H1 (cell line): ENCODE results near the gene NDRG4. TPM values are rescaled to one million over a fixed set of nuclear protein-coding genes. Genes with fewer than 3 reads are reported as not detected.

Experiments used
- CTCF ChIA-PET: fragments of 300-600 bp; sonication (Branson Sonifier 250); formaldehyde crosslinking; loops from one replicate; lab custom pipeline; 2021; ENCODE audit not compliant: partially characterized antibody; lab: Charles Lee
- POLR2A ChIA-PET: fragments of 300-600 bp; sonication (Branson Sonifier 250); formaldehyde crosslinking; loops from one replicate; lab custom pipeline; 2021; ENCODE audit warnings: inconsistent platforms; ENCODE audit not compliant: partially characterized antibody; lab: Charles Lee
- DNase-seq, 2 experiments: peaks; one replicate each; pipeline versions ENCODE4 v3.0.0 to v3.0.0-alpha.2; 2010 to 2022; ENCODE audit warnings: low spot score in 2 of 2, low read depth in 1 of 2, mixed read lengths in 1 of 2
- FAIRE-seq: peaks from 2 replicates; lab custom pipeline; 2011; peaks lifted over from hg19 to GRCh38; lab: Jason Lieb, UNC
- H2AFZ ChIP-seq: 2 replicates; pipeline ENCODE4 v1.8.1; 2012; ENCODE audit warnings: low read length, inconsistent platforms
- H2AK5ac ChIP-seq: 2 replicates; pipeline ENCODE4 v1.6.1; 2013; ENCODE audit warnings: low read depth, low read length
- H2BK120ac ChIP-seq: replicated peaks from 2 replicates; pipeline ENCODE3; 2013; ENCODE audit warnings: low read depth, low read length, inconsistent platforms
- H2BK12ac ChIP-seq: 2 replicates; pipeline ENCODE4 v1.6.1; 2013; ENCODE audit warnings: low read depth, low read length
- H2BK15ac ChIP-seq: 2 replicates; pipeline ENCODE4 v1.6.1; 2013; ENCODE audit warnings: low read length
- H2BK20ac ChIP-seq: 2 replicates; pipeline ENCODE4 v1.6.1; 2013; ENCODE audit warnings: low read length
- H2BK5ac ChIP-seq: 2 replicates; pipeline ENCODE4 v1.6.1; 2013; ENCODE audit warnings: low read depth, low read length
- H3K14ac ChIP-seq: 2 replicates; pipeline ENCODE4 v1.6.1; 2013; ENCODE audit warnings: inconsistent platforms; ENCODE audit not compliant: insufficient read length
- H3K18ac ChIP-seq: 2 replicates; pipeline ENCODE4 v1.6.1; 2013; ENCODE audit warnings: low read length; ENCODE audit errors: extremely low read depth
- H3K23ac ChIP-seq: 2 replicates; pipeline ENCODE4 v1.6.1; 2013; ENCODE audit warnings: inconsistent platforms; ENCODE audit not compliant: insufficient read length
- H3K23me2 ChIP-seq: 2 replicates; pipeline ENCODE4 v1.6.1; 2013; ENCODE audit warnings: low read depth, low read length
- H3K27ac ChIP-seq: 2 replicates; pipeline ENCODE4 v1.6.1; 2011; ENCODE audit warnings: low read depth, low read length, inconsistent platforms
- H3K27me3 ChIP-seq, 4 experiments: replicated peaks in 1 of 4; 1 replicate in 1 of 4; 2 replicates in 3 of 4; pipeline versions ENCODE4 v1.6.1 to v1.8.1; 2011 to 2013; ENCODE audit warnings: low read length in 3 of 4, mild to moderate bottlenecking in 3 of 4, inconsistent platforms in 2 of 4, mixed read lengths in 2 of 4, moderate library complexity in 1 of 4; ENCODE audit not compliant: control insufficient read depth in 3 of 4, insufficient read depth in 3 of 4; ENCODE audit errors: extremely low read depth in 1 of 4
- H3K36me3 ChIP-seq, 4 experiments: 2 replicates each; pipeline versions ENCODE4 v1.6.1 to v1.8.1; 2011 to 2013; ENCODE audit warnings: mild to moderate bottlenecking in 4 of 4, low read length in 3 of 4, moderate library complexity in 2 of 4, control low read depth in 1 of 4, inconsistent platforms in 1 of 4; ENCODE audit not compliant: insufficient read depth in 4 of 4, control insufficient read depth in 2 of 4
- H3K4ac ChIP-seq: replicated peaks from 2 replicates; pipeline ENCODE3; 2013; ENCODE audit warnings: low read length, low read depth, mixed read lengths, inconsistent platforms; ENCODE audit not compliant: insufficient read length
- H3K4me1 ChIP-seq, 4 experiments: replicated peaks in 1 of 4; 1 replicate in 1 of 4; 2 replicates in 3 of 4; pipeline versions ENCODE4 v1.6.1 to v1.8.1; 2011 to 2013; ENCODE audit warnings: low read length in 3 of 4, inconsistent platforms in 2 of 4, mixed read lengths in 1 of 4; ENCODE audit not compliant: insufficient read depth in 4 of 4, control insufficient read depth in 3 of 4
- H3K4me2 ChIP-seq, 2 experiments: 2 replicates each; pipeline versions ENCODE4 v1.6.1 to v1.8.1; 2011 to 2013; ENCODE audit warnings: low read depth in 2 of 2, low read length in 2 of 2, control low read depth in 1 of 2, inconsistent platforms in 1 of 2, mild to moderate bottlenecking in 1 of 2; ENCODE audit not compliant: insufficient read depth in 1 of 2
- H3K4me3 ChIP-seq, 4 experiments: fragments of 200-600, 300-600 bp in 1 of 4; sonication (generic), shearing (Covaris generic), sonication (Bioruptor Twin) in 1 of 4; 2 replicates each; pipeline versions ENCODE4 v1.5.1 to v1.8.1; 2011 to 2016; ENCODE audit warnings: low read length in 4 of 4, low read depth in 3 of 4, control low read depth in 2 of 4, inconsistent platforms in 2 of 4, mild to moderate bottlenecking in 2 of 4, mixed read lengths in 1 of 4, moderate library complexity in 1 of 4; ENCODE audit not compliant: insufficient read depth in 2 of 4; ENCODE audit errors: extremely low read depth in 1 of 4
- H3K56ac ChIP-seq: replicated peaks from 2 replicates; pipeline ENCODE3; 2013; ENCODE audit warnings: low read depth, mild to moderate bottlenecking, mixed read lengths, low read length, inconsistent platforms; ENCODE audit not compliant: insufficient read length
- H3K79me1 ChIP-seq: 2 replicates; pipeline ENCODE4 v1.6.1; 2013; ENCODE audit warnings: low read depth, low read length, control low read depth
- H3K79me2 ChIP-seq, 2 experiments: 2 replicates each; pipeline versions ENCODE4 v1.6.1 to v1.8.1; 2012 to 2013; ENCODE audit warnings: low read length in 2 of 2, mild to moderate bottlenecking in 2 of 2, inconsistent platforms in 1 of 2; ENCODE audit not compliant: insufficient read depth in 2 of 2, control insufficient read depth in 1 of 2
- H3K9ac ChIP-seq, 4 experiments: replicated peaks in 1 of 4; 1 replicate in 1 of 4; 2 replicates in 3 of 4; pipeline versions ENCODE4 v1.6.1 to v1.8.1; 2011 to 2013; ENCODE audit warnings: low read depth in 3 of 4, low read length in 3 of 4, control low read depth in 2 of 4, mild to moderate bottlenecking in 2 of 4, moderate library complexity in 2 of 4, inconsistent platforms in 1 of 4; ENCODE audit errors: extremely low read depth in 1 of 4
- H3K9me3 ChIP-seq, 2 experiments: 2 replicates each; pipeline versions ENCODE4 v1.6.1 to v1.8.1; 2012 to 2013; ENCODE audit warnings: mild to moderate bottlenecking in 2 of 2, moderate library complexity in 2 of 2, control low read depth in 1 of 2, inconsistent platforms in 1 of 2, low read depth in 1 of 2, low read length in 1 of 2, mixed read lengths in 1 of 2; ENCODE audit not compliant: insufficient read depth in 2 of 2
- H4K20me1 ChIP-seq, 2 experiments: replicated peaks in 1 of 2; 2 replicates each; pipeline versions ENCODE3 to v1.8.1; 2011 to 2013; ENCODE audit warnings: inconsistent platforms in 2 of 2, low read length in 2 of 2, mild to moderate bottlenecking in 1 of 2; ENCODE audit not compliant: insufficient read depth in 2 of 2, control insufficient read depth in 1 of 2
- H4K5ac ChIP-seq: 2 replicates; pipeline ENCODE4 v1.6.1; 2013; ENCODE audit warnings: low read length, low read depth, mixed read lengths, inconsistent platforms; ENCODE audit not compliant: insufficient read length
- H4K8ac ChIP-seq: 2 replicates; pipeline ENCODE4 v1.8.0; 2013; ENCODE audit warnings: mild to moderate bottlenecking, moderate library complexity, low read length, inconsistent platforms; ENCODE audit not compliant: insufficient read depth; ENCODE audit errors: extremely low read depth
- H4K91ac ChIP-seq: replicated peaks from 2 replicates; pipeline ENCODE3; 2013; ENCODE audit warnings: low read length, mixed read lengths, inconsistent platforms; ENCODE audit not compliant: insufficient read length
- ASH2L ChIP-seq: fragments of 200-600, 300-600 bp; sonication (generic); IDR thresholded peaks from one replicate; pipeline ENCODE4 v1.7.1; 2017; ENCODE audit warnings: low read length
- CBX5 ChIP-seq: fragments of 300-800, 300-1000 bp; sonication (generic); IDR thresholded peaks from 2 replicates; pipeline ENCODE4 v1.7.1; 2016; ENCODE audit warnings: antibody characterized with exemption, low read length, low read depth
- CEBPB ChIP-seq: IDR thresholded peaks from 2 replicates; pipeline ENCODE4 v1.6.1; 2012; ENCODE audit warnings: low read depth, low read length
- EGR1 ChIP-seq: IDR thresholded peaks from 2 replicates; pipeline ENCODE4 v1.6.1; 2011; ENCODE audit warnings: low read depth, low read length, borderline replicate concordance
- HDAC2 ChIP-seq, 2 experiments: fragments of 300-600 bp in 1 of 2; sonication (generic) in 1 of 2; IDR thresholded peaks; 2 replicates each; pipeline ENCODE4 v1.6.1; 2011 to 2012; ENCODE audit warnings: low read depth in 2 of 2, low read length in 2 of 2, mild to moderate bottlenecking in 2 of 2, moderate library complexity in 2 of 2, borderline replicate concordance in 1 of 2, inconsistent platforms in 1 of 2
- KDM1A ChIP-seq: fragments of 200-600, 300-600 bp; sonication (generic); IDR thresholded peaks from 2 replicates; pipeline ENCODE4 v1.7.1; 2016; ENCODE audit warnings: mild to moderate bottlenecking, low read length, borderline replicate concordance
- NRF1 ChIP-seq: IDR thresholded peaks from 2 replicates; pipeline ENCODE4 v1.6.1; 2011; ENCODE audit warnings: mild to moderate bottlenecking, low read depth, low read length, improper control_type of control experiment
- POU5F1 ChIP-seq: IDR thresholded peaks from 2 replicates; pipeline ENCODE4 v1.6.1; 2011; ENCODE audit warnings: low read depth, mild to moderate bottlenecking, low read length, moderate library complexity
- RFX5 ChIP-seq: IDR thresholded peaks from 2 replicates; pipeline ENCODE4 v1.6.1; 2011; ENCODE audit warnings: low read depth, low read length, improper control_type of control experiment, borderline replicate concordance
- SRF ChIP-seq: IDR thresholded peaks from 2 replicates; pipeline ENCODE4 v1.6.1; 2011; ENCODE audit warnings: mild to moderate bottlenecking, low read depth, low read length, moderate library complexity
- TEAD4 ChIP-seq: IDR thresholded peaks from 2 replicates; pipeline ENCODE4 v1.6.1; 2012; ENCODE audit warnings: low read depth, low read length, inconsistent platforms, mixed read lengths
- ZNF274 ChIP-seq: IDR thresholded peaks from 2 replicates; pipeline ENCODE4 v1.7.0; 2012; ENCODE audit warnings: low read length, borderline replicate concordance; ENCODE audit errors: extremely low read depth
- WGBS, 2 experiments: shearing (Covaris generic) in 1 of 2; methylation state at CpG; one replicate each; pipeline versions ENCODE4 v1.1.6 to v1.1.7; 2013 to 2015; ENCODE audit warnings: low lambda C conversion rate in 2 of 2, mixed read lengths in 2 of 2, inconsistent platforms in 1 of 2, low coverage in 1 of 2, missing lambda C conversion rate in 1 of 2; ENCODE audit not compliant: insufficient replicate concordance in 2 of 2, insufficient coverage in 1 of 2, insufficient read length in 1 of 2; ENCODE audit errors: extremely low coverage in 1 of 2, missing lambda C conversion rate in 1 of 2; 5-methylcytosine and 5-hydroxymethylcytosine counted together
- polyA plus RNA-seq, 7 experiments: library from polyadenylated mRNA; depleted of rRNA in 3 of 7; stranded (reverse) in 5 of 7; unstranded in 2 of 7; fragments of >200 nt in 5 of 7; fragments of 200-250 nt in 2 of 7; gene quantifications; 1 replicate in 5 of 7; 2 replicates in 1 of 7; 4 replicates in 1 of 7; pipeline versions ENCODE4 v1.2.1 to v1.2.3, GENCODE V29; 2011 to 2013; ENCODE audit warnings: missing spikeins in 2 of 7, mixed read lengths in 2 of 7
- total RNA-seq: library from RNA; stranded (reverse); fragmentation: NEBNext Ultra II Directional; extraction: Animal tissue kit (Norgen Biotek cat#: 25700); gene quantifications from 2 replicates; pipeline ENCODE4 v1.2.1, GENCODE V29; 2021
- TF ChIP-seq, protein P1 (sequence below): IDR thresholded peaks from 2 replicates; pipeline ENCODE4 v1.6.1; 2012; ENCODE audit warnings: inconsistent platforms
- TF ChIP-seq, protein P2 (sequence below): IDR thresholded peaks from 2 replicates; pipeline ENCODE4 v1.6.1; 2012; ENCODE audit warnings: inconsistent platforms

The NDRG4 gene
- total and polyA plus RNA-seq, 2 of the 8 experiments (the other 6 are each of a cell fraction or from before 2014, with no cell fraction given): 20.8 to 30.9 TPM

DNA sequence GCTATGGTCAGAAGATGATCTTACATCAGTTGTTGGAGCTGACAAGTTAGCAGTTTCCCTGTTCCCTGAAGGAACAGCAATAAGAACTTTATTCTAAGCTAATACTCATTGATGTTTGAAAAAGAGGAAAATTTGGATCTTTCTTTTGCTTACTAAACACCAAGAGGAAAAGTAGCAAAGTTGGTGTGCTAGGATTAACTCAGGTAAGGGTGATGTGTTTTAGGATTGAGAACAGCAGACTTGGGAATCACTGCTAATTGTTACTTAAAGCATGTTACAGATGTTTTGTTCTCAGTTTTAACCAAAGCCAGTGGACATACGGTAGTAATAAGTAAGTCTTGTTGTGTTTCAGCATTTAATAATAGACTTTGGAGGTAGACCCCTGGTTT, 19.0 kb downstream of the NDRG4 start:
- no peak overlapping the region for H3K4me2 ChIP-seq
- no peak overlapping the region for H3K14ac ChIP-seq
- H3K79me1 ChIP-seq: no peaks in the 10 kb centered on the region; the same call in 1 of the 2 replicates
- FAIRE-seq: no peak
- no peak for DNase-seq
- H3K4me1 ChIP-seq: peaks cover 4 to 11% (median 5%) of the 10 kb centered on the region in 4 experiments
- no peak overlapping the region for H3K23ac ChIP-seq
- H3K9me3 ChIP-seq: no peaks in the 10 kb centered on the region
- TF ChIP-seq, protein P1, sequence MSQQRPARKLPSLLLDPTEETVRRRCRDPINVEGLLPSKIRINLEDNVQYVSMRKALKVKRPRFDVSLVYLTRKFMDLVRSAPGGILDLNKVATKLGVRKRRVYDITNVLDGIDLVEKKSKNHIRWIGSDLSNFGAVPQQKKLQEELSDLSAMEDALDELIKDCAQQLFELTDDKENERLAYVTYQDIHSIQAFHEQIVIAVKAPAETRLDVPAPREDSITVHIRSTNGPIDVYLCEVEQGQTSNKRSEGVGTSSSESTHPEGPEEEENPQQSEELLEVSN: no peak
- TF ChIP-seq EGR1: no peak
- TF ChIP-seq, protein P2, sequence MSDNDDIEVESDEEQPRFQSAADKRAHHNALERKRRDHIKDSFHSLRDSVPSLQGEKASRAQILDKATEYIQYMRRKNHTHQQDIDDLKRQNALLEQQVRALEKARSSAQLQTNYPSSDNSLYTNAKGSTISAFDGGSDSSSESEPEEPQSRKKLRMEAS: no peak
- no peak for TF ChIP-seq CEBPB
- TF ChIP-seq CBX5: no peak
- no peak for TF ChIP-seq HDAC2 (IDR thresholded peaks at IDR 0.05; ENCODE audit: borderline replicate concordance in 1 of 2, low read depth in 2 of 2, low read length in 2 of 2)
- no peak for TF ChIP-seq TEAD4
- TF ChIP-seq ASH2L: no peak
- no peak for TF ChIP-seq RFX5
- TF ChIP-seq KDM1A: no peak
- no peak for TF ChIP-seq POU5F1
- no peak for TF ChIP-seq NRF1
- no peak for TF ChIP-seq ZNF274
- TF ChIP-seq SRF: no peak
- TF ChIP-seq, all 59 proteins: peak for 0
- Histone ChIP-seq H3K18ac (no peak overlapping the region), H2AFZ (no peak overlapping the region), H2BK5ac (no peak overlapping the region), H3K27me3 (no peaks in the 10 kb centered on the region), H3K9ac (no peak overlapping the region), H3K4ac (no peak overlapping the region), H3K4me3 (no peak overlapping the region), H2AK5ac (no peak overlapping the region), H2BK20ac (no peak overlapping the region), H4K91ac (no peak overlapping the region), H4K20me1 (peaks cover 9 to 21% of the 10 kb centered on the region in 2 experiments), H3K23me2 (no peaks in the 10 kb centered on the region; the same call in 1 of the 2 replicates), H3K27ac (no peak overlapping the region), H4K8ac (no peak overlapping the region), H2BK12ac (no peak overlapping the region), H3K79me2 (peaks cover 0 to 22% of the 10 kb centered on the region in 2 experiments; a peak in 2 of 4 replicates), H3K36me3 (peaks cover 31 to 78% (median 62%) of the 10 kb centered on the region in 4 experiments), H2BK15ac (no peak overlapping the region), H3K56ac (no peak overlapping the region), H2BK120ac (no peak overlapping the region), H4K5ac (no peak overlapping the region)
- ChIA-PET POLR2A (interaction anchor here (0.7 to 2.2 kb wide), 10 partner anchors 9 to 143 kb away, joined by 3 to 8 read pairs (median 4); no protein-coding TSS in a partner anchor), CTCF (interaction anchor here (0.9 to 2.0 kb wide), 6 partner anchors 12 to 182 kb away, joined by 3 to 8 read pairs (median 4); no protein-coding TSS in a partner anchor)
- WGBS, 2 experiments: 93% methylated on average over 1 of the region's 1 CpG; no CpG with 5 or more reads in 1 of the 2 experiments
